Raji (cell line): ENCODE data around the gene LRRC49.

Source experiments
- POLR2A ChIP-seq: IDR thresholded peaks from 2 replicates; pipeline ENCODE4 v1.6.1; 2011; ENCODE audit warnings: low read depth, low read length, control low read depth; ENCODE audit not compliant: insufficient read depth

The LRRC49 gene

DNA sequence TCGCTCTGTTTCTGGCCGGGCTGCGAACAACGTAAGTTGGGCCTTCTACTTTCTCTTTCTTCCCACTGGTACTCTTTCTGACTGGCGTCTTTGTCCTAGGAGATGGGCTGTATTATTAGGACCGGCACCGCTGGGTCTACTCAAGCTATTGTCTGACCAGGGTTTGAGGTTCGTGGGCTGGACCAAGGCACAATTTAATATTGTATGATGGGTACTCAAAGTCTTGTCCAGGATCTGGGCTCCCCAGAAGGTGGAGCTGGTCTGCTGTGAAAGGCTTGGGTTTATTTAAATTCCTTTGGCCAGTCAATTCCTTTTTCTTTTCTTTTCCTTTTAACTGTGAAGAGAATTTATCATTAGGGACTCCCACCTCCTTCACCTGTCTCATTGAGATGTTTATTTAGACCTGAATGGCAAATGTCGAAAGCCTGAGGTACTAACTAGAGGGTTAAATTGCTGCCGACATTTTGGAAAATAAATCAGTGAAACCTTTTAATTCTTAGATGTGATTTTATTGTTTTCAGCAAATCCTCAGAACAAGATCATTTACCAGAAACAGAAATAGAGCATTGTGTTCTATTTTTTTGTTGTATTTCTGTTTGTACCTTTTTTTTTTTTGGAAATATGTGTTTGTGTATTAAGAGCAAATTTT is 410 bp downstream of the LRRC49 start:
- no peak for TF ChIP-seq POLR2A

DNA sequence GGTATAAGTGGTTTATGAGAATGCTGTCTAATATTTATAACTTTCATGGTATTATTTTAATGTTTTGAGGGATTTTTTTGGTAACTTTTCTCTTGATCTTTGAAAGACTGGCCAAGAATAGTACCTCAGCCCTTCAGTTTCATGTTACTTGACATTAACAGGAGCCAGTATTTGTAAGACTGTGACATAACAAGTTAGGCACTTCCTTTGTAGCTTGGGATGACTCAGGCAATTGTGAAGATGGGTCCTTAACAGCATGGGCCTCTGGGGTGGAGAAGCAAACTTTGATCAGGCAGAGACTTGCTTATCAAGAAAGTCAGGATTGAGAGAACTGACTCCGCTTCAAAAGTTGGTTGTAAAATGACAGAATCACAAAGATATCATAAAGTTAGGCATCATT is 9.5 kb downstream of the LRRC49 start:
- TF ChIP-seq POLR2A = no peak

DNA sequence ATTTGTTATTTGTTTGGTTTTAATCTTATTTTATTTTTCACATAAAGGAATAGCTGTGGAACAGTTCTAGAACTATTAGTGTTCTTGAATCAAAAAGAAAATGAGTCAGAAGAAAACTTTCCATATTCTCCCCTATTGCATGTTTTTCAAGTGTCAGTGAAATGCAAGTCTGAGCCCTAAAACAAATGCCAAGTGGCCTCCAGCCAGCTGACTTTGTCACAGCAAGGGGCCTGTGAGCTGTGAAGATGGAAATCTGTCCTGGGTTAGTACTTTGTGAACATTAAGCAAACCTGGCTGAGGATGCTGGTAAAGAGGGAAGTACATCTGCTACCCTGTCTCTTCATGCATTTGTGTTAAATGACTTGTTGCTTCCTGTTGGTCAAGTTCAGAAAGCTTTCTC is 14.2 kb downstream of the LRRC49 start:
- no peak for TF ChIP-seq POLR2A

GRCh38 chr15:70907784-70908471 is 15.3 kb downstream of the LRRC49 start:
- TF ChIP-seq POLR2A = no peak

GRCh38 chr15:70910958-70911357 is 18.3 kb downstream of the LRRC49 start:
- no peak for TF ChIP-seq POLR2A

- no peak for TF ChIP-seq POLR2A
These were observed 19.6 kb downstream of the LRRC49 start for GRCh38 chr15:70912187-70912586.

DNA sequence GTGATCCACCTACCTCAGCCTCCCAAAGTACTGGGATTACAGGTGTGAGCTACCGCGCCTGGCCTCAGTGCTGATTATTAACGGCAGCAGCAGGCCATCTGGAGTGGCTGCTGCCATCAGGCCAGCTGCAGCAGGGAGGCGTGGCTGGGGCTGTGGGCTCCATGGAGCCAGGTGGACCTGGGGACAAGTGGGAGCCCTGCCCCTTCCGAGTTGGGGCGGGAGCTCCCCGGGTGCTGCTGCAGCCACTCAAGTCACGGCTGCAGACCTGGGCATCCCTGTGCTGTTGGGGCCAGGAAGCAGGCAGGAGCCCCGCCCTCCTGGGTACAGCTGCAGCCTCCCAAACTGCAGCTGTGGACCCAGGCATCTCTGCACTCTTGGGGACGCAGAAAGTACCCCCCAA is 23.9 kb downstream of the LRRC49 start:
- TF ChIP-seq POLR2A = no peak

DNA sequence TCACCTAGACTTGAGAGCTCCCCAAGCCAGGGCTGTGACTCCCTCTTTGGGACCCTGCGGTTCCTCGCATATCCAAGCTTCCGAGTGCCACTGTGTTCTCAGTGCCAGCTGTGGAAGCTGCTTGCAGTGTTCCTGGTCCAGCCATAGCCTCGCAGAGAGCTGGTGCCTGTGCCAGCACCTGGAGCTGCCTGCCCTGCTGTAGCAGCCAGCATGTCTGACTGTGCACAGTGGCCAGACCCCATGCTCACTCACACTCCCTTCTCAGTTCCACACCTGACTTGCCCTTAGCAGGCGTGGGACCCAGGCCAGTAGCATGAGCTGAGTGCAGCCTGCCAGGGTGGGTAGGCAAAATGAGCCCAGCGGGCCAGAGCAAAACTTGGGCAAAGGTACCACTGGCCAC is 25.3 kb downstream of the LRRC49 start:
- TF ChIP-seq POLR2A = no peak

GRCh38 chr15:70920981-70921696 is 28.5 kb downstream of the LRRC49 start:
- TF ChIP-seq POLR2A = no peak

- TF ChIP-seq POLR2A = no peak
These were observed 29.5 kb downstream of the LRRC49 start for GRCh38 chr15:70922119-70922518.

GRCh38 chr15:70923311-70924080 is 30.9 kb downstream of the LRRC49 start:
- TF ChIP-seq POLR2A = no peak

DNA sequence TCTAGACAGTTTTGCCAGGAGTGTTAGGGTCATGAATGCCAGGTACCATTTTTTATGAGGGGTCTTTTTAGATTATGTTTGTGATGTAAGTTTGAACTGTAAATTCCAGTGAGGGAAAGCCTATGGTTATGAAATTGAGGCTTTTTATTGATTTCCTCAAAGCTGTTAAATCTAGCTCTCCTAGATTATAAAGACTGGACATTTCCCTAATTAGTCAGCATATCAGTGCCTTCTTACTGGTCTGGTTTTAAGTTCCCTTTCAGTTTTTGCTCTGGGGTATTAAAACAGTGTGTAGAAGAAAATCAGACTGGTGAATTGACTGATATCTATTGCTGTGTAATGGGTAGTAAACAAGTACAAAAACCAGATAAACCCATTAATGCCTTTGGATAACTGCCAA is 39.2 kb downstream of the LRRC49 start:
- TF ChIP-seq POLR2A = no peak

- no peak for TF ChIP-seq POLR2A
These were observed 39.8 kb downstream of the LRRC49 start for GRCh38 chr15:70932397-70932796.

GRCh38 chr15:70933411-70933810 is 40.8 kb downstream of the LRRC49 start:
- TF ChIP-seq POLR2A = no peak

- no peak for TF ChIP-seq POLR2A
These were observed 43.0 kb downstream of the LRRC49 start for GRCh38 chr15:70935631-70936030.
